GM13976 (cell line): Measurements from ENCODE around the gene ASAP2.

Experiments used
- DNase-seq: peaks from one replicate; pipeline ENCODE4 v3.0.0; 2012; ENCODE audit warnings: low spot score
- CTCF ChIP-seq: IDR thresholded peaks from 2 replicates; pipeline ENCODE4 v1.5.1; 2012; ENCODE audit warnings: borderline replicate concordance, mild to moderate bottlenecking; ENCODE audit not compliant: insufficient read depth; ENCODE audit errors: extremely low read depth, missing control alignments, control extremely low read depth
- in situ Hi-C: fragments of 300-500 bp; cut with MboI; formaldehyde crosslinking; loops from one replicate; pipeline ENCODE4 v1.12.0; 2022; ENCODE audit warnings: low sequenced_read_pairs, mixed read lengths, inconsistent platforms; ENCODE audit not compliant: unreplicated experiment

The ASAP2 gene

GRCh38 chr2:9250091-9250490, 43.5 kb downstream of the ASAP2 start:
- no peak for DNase-seq
- TF ChIP-seq CTCF: no peak
- in situ Hi-C loops: no loop called here

GRCh38 chr2:9250498-9251153, 44.0 kb downstream of the ASAP2 start:
- no peak for TF ChIP-seq CTCF
- in situ Hi-C loops: no loop called here
- DNase-seq: no peak

GRCh38 chr2:9251154-9252001, 44.8 kb downstream of the ASAP2 start:
- in situ Hi-C loops: no loop called here
- no peak for TF ChIP-seq CTCF
- DNase-seq: no peak

GRCh38 chr2:9252002-9252357, 45.4 kb downstream of the ASAP2 start:
- in situ Hi-C loops: no loop called here
- no peak for TF ChIP-seq CTCF
- DNase-seq: no peak

- DNase-seq: no peak
- no peak for TF ChIP-seq CTCF
- in situ Hi-C loops: no loop called here
Measured at GRCh38 chr2:9255416-9255815, 48.8 kb downstream of the ASAP2 start.

GRCh38 chr2:9256147-9256546, 49.5 kb downstream of the ASAP2 start:
- TF ChIP-seq CTCF: no peak
- DNase-seq: no peak
- in situ Hi-C loops: no loop called here
